Right forelimb (tissue), 1 donor: Measurements from ENCODE around the gene HAPLN2.
"Not testable (repeated sequence)": the region's sequence is repeated elsewhere in the genome, so short reads cannot be mapped to it uniquely, and the experiment has no call there.

Experiments used
- DNase-seq: peaks from one replicate; pipeline ENCODE4 v3.0.0-alpha.2; 2018

HAPLN2 gene

GRCh38 chr1:156618853-156619581 is at the start of gene HAPLN2:
TSS of gene HAPLN2 (plus strand) at chr1:156619415. CDS start at chr1:156623491, 4,076 bp downstream.
- no peak for DNase-seq

GRCh38 chr1:156571261-156571852 is 47.9 kb upstream of the HAPLN2 start:
- DNase-seq: no peak

- peak; percentile 91 for DNase-seq
Observed at GRCh38 chr1:156571919-156572662, 47.1 kb upstream of the HAPLN2 start, which contains the start of gene IQGAP3. TSS of gene IQGAP3 (minus strand) at chr1:156572565. CDS start at chr1:156572529, 36 bp downstream.

- no peak for DNase-seq
Observed at GRCh38 chr1:156572663-156573018, 46.6 kb upstream of the HAPLN2 start.

GRCh38 chr1:156574039-156574633 is 45.1 kb upstream of the HAPLN2 start:
- no peak for DNase-seq

GRCh38 chr1:156577550-156577949 is 41.7 kb upstream of the HAPLN2 start:
- no peak for DNase-seq

GRCh38 chr1:156578055-156578454 is 41.2 kb upstream of the HAPLN2 start:
- DNase-seq: no peak

- DNase-seq: no peak
Observed at GRCh38 chr1:156579472-156579871, 39.7 kb upstream of the HAPLN2 start, which contains the start of gene TTC24. TSS of gene TTC24 (plus strand) at chr1:156579723. CDS start at chr1:156581365, 1,642 bp downstream.

- no peak for DNase-seq
Observed at GRCh38 chr1:156581661-156582387, 37.4 kb upstream of the HAPLN2 start.

GRCh38 chr1:156582388-156583017 is 36.7 kb upstream of the HAPLN2 start:
- no peak for DNase-seq

GRCh38 chr1:156583821-156584622 is 35.2 kb upstream of the HAPLN2 start:
- peak; percentile 78 for DNase-seq

GRCh38 chr1:156584813-156585212 is 34.4 kb upstream of the HAPLN2 start:
- DNase-seq: no peak

GRCh38 chr1:156586323-156586722 is 32.9 kb upstream of the HAPLN2 start:
- no peak for DNase-seq

- no peak for DNase-seq
Observed at GRCh38 chr1:156586892-156587477, 32.2 kb upstream of the HAPLN2 start.

- not testable (repeated sequence) for DNase-seq
Observed at GRCh38 chr1:156587927-156588326, 31.3 kb upstream of the HAPLN2 start.

GRCh38 chr1:156589546-156589945 is 29.7 kb upstream of the HAPLN2 start:
- no peak for DNase-seq

- DNase-seq: no peak
Observed at GRCh38 chr1:156590326-156591180, 28.7 kb upstream of the HAPLN2 start.

- no peak for DNase-seq
Observed at GRCh38 chr1:156591181-156591431, 28.1 kb upstream of the HAPLN2 start.

GRCh38 chr1:156591432-156592157 is 27.6 kb upstream of the HAPLN2 start, which contains the start of gene NAXE:
TSS of gene NAXE (plus strand) at chr1:156591776. CDS start at chr1:156591805, 29 bp downstream.
- peak; percentile 87 for DNase-seq
